Superior temporal gyrus (tissue), 1 donor: ENCODE results near the gene LMNTD2.
A peak's percentile ranks its signal among the peaks of the same experiment; 100 is the strongest.

Experiments
- DNase-seq: peaks from one replicate; pipeline ENCODE4 v3.0.0-alpha.2; 2016; ENCODE audit errors: extremely low spot score

The LMNTD2 gene

GRCh38 chr11:567011-567628 lies 6.6 kb upstream of the LMNTD2 start:
- DNase-seq, result no peak

- no peak for DNase-seq
Measured at GRCh38 chr11:565921-566509, 5.5 kb upstream of the LMNTD2 start.

GRCh38 chr11:563812-564578 lies 3.5 kb upstream of the LMNTD2 start:
- no peak for DNase-seq

- no peak for DNase-seq
Measured at GRCh38 chr11:563066-563811, 2.7 kb upstream of the LMNTD2 start.

- no peak for DNase-seq
Measured at GRCh38 chr11:562046-562645, 1.6 kb upstream of the LMNTD2 start.

- DNase-seq, result no peak
Measured at GRCh38 chr11:561148-562003, 838 bp upstream of the LMNTD2 start.

GRCh38 chr11:559712-560304 lies 730 bp downstream of the LMNTD2 start:
- no peak for DNase-seq

GRCh38 chr11:559020-559620 lies 1.4 kb downstream of the LMNTD2 start:
- DNase-seq, result no peak

- no peak for DNase-seq
Measured at GRCh38 chr11:558503-558902, 2.0 kb downstream of the LMNTD2 start.

GRCh38 chr11:557328-558132 lies 3.0 kb downstream of the LMNTD2 start:
- no peak for DNase-seq

- DNase-seq, result no peak
Measured at GRCh38 chr11:556662-557256, 3.8 kb downstream of the LMNTD2 start.

- no peak for DNase-seq
Measured at GRCh38 chr11:555780-556661, 4.5 kb downstream of the LMNTD2 start.

GRCh38 chr11:555227-555779 lies 5.2 kb downstream of the LMNTD2 start:
- DNase-seq, result no peak

- DNase-seq, result peak; percentile 30
Measured at GRCh38 chr11:554428-555226, 5.9 kb downstream of the LMNTD2 start.

- DNase-seq, result no peak
Measured at GRCh38 chr11:553988-554340, 6.6 kb downstream of the LMNTD2 start.

GRCh38 chr11:553083-553987 lies 7.2 kb downstream of the LMNTD2 start:
- DNase-seq, result no peak
